ENCODE results near the gene ITIH5.
A peak's percentile ranks its signal among the peaks of the same experiment; 100 is the strongest.

Gene ITIH5

DNA sequence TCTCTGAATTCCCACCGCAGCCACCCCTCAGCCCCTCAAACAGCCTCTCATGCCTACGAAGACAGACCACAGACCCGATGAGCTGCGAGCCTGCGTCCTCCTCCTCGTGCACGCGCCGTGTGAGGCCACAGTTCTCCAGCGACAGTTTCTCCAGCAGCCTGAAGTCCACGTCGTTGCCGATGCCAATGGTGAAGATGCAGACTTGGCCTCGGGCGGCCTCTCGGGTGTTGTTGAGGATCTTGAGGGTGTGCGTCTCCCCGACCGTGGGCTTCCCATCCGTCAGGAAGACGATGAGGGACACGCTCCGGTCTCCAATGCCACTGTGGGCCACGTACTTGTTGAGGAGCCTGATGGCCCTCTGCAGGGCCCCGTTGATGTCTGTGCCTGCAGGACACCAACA, 87.1 kb downstream of the ITIH5 start:
- no peak for DNase-seq

DNA sequence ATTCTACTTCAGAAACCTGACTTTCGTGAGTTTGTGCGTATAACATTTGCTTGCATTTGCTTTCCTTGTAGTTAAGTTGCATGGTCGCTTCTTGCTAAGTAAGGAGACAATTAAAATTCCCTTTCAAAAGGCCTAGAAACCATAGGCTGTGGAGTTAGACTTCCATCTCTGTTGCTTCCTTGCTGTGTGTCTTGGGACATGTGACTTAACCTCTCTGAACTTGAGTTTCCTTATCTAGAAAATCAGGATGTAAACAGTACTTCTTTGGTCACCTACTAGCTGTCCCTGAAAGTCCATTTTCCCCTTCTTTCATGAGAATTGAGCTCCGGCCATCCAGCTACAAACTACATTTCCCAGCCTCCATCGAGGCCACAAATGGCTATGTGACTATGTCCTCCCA, 89.2 kb downstream of the ITIH5 start:
- no peak for DNase-seq

DNA sequence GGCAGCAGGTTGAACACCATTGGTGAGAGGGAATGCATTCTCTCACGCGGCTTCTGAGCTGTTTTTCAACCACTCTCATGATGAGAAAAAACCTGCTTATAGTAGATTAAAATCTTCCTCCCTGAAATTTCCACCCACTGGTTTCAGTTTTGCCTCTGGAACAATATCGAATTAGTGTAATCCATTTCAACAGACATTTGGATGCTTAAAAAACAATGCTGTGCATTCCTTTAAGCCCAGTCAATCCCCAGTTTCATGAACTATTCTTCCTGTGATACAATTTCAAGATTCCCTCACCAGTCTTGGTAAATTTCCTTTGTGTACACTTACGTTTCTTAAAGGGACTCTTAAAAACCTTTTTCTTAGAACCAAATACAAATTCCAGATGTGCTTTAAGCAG, 89.6 kb downstream of the ITIH5 start:
- no peak for DNase-seq

DNA sequence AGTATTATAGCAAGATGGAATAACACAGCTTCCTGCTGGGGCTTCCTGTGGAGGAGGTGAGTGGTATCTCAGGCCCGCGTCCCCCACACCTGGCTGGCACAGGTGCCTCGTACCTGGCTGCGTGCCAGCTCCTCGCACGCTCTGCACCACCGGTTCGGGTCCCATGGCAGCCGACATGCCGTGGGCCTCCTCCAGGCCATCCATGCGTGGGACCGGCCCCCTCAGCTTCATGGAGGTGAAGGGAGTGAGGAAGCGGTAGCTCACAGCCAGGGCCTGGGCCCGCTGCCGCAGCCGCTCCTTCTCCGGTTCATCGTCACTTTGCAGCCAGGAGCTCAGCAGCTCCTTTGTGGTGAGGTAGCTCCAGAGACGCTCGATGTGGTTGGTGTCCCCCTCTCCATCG, 90.4 kb downstream of the ITIH5 start:
- DNase-seq, result no peak

DNA sequence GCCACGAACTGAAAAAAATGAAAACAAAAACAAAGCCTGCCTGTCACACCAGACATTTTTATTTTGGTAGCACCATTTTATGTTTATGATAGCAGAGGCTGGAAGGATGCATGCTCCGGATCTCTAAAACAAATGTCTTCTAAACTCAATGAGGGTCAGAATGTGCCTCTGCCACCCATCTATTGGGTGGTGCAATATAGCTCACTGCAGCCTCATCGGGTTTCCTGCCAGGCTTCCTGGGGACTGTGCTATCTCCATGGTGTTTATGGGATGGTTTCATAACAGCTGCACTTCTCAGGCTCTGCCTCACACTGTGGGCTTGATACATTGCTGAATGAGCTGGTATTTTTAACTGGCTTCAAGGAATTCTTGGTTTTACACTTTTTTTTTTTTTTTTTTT, 94.4 kb downstream of the ITIH5 start:
- DNase-seq, result no peak

DNA sequence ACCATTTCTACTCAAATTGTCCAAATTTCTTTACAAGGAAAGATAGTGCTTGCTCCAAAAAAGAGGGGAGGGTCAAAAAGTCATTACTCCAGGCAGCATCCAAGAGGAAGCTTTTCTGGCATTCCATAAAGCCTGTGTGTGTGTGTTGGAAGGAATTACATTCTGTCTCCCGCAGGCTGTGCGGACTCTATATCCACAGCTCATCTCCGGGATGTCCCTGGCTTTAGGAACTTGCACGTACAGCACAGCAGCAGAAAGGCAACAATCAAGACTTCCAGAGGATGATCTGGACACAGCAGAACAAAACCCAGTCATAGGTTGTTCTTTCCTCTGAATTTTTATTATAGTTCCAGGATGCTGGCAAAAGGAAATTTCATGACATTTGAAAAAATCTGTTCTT, 94.8 kb downstream of the ITIH5 start:
- DNase-seq, result no peak

DNA sequence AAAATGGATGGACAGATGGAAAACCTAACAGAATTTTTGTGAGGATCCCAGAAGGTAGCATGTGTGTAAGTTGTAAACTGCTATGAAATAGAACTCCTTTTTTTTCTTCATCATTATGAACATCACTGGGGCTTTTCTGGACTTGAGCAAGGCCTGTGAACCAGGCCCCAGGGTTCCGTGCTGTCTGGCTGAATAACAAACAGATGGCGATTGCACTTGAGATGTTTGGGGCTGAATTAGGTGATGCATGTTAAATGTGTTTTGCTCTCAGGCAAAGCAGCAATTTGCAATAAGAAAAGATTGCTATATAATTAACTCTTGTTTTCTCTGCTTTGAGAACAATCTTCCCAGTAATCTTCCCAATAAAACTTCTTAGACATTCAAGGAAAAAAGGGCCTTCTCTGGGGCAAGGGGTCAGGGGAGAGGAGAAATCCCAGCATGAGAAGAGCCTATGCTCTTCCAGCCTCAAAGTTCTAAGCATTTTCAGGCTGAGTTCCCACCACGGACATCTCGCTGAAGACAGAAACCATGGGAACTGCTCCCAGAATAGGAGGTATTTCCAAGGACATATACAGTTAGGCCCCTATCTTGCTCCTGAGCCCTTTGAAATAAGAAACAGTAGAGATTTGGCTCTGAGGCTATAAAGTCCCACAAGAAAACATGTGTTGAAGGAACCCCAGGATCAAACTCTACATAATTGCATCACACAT, 98.7 kb downstream of the ITIH5 start:
- no peak for DNase-seq

DNA sequence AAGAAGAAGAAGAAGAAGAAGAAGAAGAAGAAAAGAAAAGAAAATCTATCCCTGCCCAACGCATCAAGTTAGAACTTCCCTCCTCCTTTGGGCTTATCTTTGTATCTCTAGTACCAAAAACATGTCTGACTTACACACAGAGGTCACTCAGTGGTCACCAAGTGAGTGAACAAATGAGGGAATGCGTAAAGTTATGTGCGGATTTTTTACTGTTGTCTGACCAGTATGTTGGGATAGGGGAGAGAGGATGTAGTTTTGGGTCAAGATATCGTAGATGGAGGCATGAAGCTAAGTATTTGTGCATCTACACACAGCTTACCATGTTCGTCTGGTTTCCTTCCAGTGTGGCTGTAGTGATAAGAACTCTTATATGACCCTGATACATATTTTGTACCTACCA, 99.9 kb downstream of the ITIH5 start:
- DNase-seq, result no peak

DNA sequence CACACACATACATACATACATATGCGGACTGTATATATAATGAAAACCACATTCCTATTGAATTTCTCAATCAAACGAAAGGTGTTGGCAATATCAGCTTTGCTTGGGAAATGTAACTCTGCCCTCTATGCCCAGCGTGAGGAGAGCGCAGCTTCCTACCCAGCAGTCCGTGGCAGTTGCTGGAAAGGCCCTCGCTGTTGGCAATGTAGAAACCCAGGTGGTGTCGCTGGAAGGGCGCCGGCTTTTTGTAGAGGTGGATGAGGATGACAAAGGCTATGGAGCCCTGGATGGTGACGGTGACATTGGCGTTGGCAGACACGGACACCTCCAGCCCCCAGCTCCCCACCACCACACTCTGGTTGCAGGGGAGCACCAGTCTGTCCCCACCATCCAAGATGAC, 100.9 kb downstream of the ITIH5 start:
- DNase-seq, result no peak

DNA sequence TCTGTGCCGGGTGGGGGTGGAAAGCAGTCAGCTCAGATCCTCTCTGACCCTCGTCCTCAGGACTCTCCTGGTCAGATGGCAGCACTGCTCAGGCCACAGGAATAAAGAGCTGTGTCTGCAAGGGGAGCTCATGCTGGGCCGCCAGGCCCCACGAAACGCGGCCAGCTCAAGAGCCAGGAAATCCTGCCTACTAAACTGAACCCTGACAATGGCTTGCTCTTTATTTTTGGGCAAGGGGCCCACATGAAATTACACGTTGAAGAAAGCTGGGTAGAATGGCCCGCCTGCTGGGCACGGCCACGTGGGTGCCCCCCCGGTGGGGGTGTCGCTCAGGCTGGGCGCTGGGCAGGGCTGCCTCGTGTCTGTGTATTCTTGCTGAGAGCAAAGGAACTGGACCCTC, 103.0 kb downstream of the ITIH5 start:
- DNase-seq, result peak; percentile 73

DNA sequence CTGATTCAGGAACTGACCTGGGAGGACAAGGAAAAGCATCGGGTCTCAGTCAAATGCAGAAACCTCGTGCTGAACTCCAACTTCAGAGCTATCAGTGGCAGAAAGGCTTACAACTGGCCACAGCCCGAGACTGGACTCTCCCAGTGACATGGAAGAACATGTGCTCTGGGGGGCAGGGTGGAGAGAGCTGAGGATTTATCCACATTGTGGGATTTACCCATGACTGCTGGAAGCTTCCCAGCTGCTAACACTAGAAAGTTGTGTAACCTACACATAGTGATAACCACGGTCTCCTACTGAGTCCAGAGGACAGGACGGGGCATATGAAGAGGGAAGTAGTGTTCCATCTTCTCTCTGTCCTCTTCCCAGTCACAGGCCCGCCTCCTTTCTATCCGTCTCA, 103.4 kb downstream of the ITIH5 start:
- DNase-seq, result no peak

DNA sequence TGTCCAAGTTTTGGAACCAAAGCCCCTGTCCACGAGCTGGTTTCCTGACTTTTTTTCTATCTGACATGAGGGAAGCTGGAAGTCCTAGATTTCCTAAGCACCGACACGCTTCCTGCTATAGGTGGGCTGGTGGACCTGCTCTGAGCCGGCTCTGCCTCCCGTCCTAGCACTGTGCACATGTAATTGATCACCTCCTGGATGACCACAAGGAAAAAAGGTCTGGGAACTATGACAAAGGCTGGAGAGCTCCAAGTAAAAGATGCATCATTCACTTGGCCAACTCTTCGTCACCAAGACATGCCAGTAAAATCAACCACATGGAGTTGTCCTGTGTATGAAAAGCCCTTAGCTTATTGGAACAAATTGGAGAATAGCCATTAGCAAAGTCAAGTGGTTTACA, 104.8 kb downstream of the ITIH5 start:
- DNase-seq, result no peak

DNA sequence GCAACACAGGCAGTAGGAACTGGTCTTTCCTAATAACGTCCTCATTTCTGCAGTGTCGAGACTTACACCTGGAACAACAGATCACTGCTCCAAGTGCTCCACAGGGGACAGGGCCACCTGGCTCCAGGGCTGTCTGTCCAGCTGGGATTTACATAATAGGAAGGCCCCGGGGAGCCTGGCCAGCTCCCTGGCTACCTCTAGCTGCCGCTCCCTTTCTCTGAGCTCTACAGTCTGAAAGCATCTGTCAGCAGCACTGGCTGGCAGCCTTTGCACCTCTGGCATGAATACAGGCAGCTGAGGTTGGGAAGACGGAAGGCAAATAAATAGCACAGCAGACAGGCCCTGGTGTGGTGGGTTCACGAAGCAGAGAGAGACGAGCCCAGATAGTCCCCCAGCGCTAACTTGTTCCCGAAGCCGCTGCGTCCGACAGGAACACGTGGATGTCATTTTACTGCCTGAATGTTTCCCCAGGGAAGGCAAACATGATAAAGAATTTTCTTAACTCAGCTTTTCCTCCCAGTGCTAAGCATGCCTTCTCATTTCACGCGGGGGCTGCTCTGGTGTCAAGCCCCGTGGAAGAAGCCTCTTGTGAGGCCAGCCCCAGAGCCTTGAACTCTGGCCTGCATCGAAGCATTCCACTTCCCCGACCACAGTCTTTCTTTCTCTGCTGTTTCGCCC, 105.4 kb downstream of the ITIH5 start:
- peak; percentile 41 for DNase-seq

DNA sequence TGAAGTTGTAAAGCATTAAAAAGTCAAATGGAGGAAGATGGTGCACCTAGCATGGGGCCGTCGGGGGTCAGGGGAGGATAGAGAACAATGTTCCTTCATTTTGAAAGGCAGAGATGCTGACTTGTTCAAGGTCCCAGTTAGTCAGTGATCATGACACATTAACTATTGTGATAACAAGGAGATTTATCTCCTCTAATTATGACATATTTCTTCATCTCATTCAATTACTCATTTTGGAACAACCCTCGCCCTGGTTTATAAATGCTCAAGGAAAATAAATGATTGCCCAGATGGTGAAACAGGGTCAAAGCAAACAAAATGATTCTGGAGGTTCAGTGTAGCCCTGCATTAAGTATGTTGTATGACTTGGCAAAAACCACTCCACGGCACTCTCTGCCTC, 106.2 kb downstream of the ITIH5 start:
- DNase-seq, result no peak

DNA sequence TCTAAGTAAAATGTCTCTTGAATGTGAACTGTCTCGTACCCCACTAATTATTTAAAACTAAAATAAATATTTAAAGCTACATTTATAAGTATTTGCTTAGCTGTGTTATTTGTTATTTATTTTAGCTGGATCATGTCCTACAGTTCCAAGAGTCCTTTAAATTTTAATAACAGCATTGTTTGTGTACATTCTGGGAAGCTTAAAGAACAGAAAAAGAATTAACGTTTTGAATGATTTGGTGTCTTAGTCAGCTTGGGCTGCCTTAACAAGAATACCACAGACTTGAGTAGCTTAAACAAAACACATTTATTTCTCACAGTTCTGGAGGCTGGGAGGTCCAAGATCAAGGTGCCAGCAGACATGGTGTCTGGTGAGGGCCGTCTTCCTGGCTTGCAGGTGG, 107.4 kb downstream of the ITIH5 start:
- DNase-seq, result no peak

DNA sequence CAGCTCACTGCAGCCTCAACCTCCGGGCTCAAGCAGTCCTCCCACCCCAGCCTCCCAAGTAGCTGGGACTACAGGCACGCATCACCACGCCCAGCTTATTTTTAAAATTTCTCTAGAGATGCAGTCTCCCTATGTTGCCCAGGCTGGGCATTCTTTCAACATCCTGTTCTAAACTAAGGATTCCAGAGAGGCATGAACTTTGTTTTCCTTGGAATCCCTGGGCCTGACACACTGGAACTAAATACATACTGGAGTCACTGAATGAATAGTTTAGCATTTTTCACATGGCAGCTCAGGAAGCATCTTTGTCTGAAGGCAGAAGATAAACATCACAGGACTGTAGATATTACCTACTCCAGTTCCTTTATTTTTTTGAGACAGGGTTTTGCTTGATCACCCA, 108.7 kb downstream of the ITIH5 start:
- DNase-seq, result no peak

DNA sequence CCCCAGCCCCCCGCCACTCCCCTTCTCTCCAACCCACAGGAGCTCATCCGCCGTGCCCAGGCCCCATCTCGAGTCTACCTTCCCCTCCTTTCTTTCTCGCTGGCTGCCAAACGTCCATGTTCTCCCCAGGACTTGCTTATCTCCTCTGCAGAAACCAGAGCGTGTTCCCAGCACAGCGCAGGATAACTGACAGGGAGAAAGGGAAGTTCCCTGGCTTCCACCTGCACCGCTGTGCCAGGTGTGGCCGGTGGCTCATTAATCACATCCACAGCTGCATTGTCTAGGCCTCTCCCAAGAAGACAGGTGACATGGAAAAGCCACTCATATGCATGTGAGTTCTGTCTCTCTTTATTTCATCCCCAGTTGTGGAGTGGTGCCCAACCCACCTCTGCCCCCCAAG, 113.2 kb downstream of the ITIH5 start:
- no peak for DNase-seq

DNA sequence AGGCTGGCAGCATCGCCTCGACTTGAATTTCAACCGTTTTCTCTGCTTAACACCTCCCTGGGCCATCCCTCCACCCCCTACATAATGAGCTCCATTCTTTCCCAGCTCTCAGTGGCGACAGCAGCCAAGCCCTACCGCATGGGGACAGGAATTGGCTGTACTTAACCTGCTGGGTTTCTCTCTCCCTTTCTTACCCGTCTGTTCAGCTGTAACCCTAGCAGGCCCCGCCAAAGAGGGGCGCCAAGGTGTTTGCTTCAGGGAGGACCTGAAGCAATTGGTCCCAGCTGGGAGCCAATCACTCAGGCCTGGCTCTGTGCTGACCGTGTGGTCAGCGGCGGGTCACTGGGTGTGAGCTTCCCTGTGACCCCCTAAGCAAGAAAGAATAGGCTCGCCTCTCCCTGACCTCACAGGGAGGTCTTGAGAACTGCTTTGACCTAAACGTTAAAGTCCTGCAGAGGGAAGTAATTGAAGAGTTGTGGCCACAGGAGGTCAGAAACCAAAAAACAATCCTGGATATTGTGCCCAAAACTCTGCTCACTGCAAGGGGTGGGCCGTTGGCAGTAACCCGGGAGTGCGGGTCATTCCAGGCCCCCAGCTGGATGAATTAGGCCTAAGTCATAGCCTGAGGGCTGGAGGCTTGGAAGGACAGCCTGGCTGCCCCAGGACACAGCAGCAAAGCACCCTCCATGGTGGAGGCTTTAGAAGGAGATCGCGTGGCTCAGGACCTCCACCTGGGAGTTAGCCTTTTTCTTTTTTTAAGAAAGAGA, 114.6 kb downstream of the ITIH5 start:
- DNase-seq, result peak; percentile 42

DNA sequence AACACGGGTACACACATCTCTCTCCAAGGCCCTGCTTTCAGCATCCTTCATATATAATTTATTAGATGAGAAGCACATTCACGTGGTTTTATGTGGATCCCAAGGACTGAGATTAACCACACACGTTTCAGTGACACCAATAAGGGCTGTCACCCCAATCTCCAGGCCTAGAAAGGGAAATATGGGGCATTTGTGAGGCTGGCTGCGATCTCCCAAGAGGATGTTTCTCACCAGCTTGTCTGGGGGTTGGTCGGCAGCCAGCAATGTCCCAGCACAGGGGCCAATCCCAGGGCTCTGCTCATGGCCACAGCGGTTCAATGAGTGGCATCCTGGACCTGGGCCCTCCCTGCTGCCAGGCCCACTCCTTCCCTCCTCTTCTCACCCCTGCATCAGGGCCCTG, 115.5 kb downstream of the ITIH5 start:
- peak; percentile 40 for DNase-seq

DNA sequence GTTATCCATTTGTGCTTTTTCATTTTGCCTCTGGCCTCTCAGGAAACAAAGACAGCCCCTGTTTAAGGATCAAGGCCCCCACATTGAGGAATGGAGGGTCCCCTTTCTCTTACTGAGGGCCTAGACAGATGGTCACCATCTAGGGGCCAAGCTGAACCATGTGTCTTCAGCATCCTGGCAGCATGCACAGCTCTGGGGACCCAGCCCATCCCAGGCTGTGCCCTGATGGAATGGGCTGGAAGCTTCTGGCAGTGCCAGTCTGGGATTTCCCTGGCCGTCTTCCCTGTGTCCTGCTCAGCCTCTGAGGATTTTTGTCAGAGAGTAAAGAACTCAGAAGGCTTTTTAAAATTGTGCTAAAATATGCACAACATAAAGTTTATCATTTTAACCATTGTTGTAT, 116.8 kb downstream of the ITIH5 start:
- peak; percentile 25 for DNase-seq

DNA sequence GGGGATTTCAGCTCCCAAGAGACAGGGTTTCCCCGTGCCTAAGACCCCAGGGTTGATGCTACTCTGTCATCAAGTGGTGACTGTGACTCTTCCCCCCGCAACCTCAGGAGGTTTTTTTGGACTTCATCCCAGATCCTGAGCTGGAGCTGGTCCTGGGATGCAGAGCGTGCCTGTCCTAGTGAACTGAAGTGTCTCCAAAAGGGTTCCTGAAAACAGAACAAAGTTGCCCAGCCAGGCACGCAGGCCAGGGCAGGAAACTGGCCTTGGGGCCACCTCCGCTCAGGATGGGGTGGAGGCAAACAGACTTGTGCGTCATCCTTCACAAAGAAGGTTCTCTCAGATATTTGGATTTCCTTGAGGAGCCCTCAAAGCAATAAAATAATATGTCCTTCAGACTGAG, 118.9 kb downstream of the ITIH5 start:
- DNase-seq, result no peak

DNA sequence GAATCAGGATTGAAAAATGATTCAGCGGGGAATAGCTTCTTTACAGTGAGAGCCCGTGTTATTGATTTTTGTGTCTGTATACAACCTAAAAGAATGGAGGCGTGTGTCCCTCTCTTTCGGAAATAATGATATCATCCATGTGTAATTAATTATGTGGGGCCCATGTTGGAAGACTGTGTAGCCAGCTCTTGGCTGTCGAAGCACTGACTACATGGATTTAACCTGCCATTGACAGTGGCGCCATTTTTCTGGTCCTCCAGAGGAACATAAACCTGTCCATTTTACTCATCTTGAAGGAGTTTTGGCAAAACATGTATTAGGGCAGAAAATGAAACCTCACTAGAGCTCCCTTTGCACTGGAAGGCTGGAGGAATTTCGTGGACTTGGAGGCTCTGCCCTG, 119.6 kb downstream of the ITIH5 start:
- DNase-seq, result no peak

DNA sequence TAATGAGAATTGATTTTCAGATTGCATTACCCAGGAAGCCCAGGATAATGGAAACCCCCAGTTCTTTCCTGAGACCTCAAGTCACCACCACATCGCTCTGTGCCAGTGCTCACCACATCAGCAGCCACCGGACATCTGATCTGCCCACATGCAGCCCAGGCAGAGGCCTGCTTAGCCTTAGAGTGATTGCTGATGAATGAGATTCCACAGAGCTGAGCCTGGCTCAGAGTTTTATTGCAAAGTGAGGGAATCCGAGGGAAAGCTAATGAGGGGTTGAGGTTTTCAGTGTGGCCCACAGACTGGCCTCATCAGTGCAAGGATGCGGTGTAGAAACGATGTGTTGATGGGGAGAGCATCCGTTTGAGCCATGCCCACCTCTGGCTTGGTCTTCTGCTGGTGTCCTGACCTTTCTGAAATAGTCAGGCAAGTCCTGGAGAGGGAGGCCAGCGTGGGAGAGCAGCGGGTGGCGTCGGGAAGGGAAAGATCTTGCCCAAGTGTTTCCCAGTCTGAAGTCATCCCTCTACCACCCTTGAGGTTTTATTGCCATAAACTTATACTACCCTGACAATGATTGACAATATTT, 120.3 kb downstream of the ITIH5 start:
- DNase-seq, result no peak

DNA sequence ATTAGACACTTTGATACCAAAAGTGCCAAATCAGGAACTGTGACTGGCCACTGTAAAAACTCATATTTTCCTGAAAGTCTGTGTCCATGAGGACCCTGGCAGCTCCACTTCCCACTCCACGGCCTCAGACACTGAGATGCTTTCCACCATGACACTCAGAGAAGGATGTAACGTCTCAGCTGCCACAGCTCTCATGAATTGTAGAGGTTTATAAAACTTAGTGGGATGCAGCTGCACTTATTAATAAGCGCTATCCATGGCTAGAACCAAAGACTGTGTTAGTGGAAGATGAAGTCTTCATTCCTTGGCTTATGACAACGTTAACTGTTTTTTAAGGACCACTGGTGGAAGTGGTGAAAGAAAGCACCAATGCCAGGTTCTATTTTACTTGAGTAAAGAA, 121.0 kb downstream of the ITIH5 start:
- no peak for DNase-seq

Measured in midbrain (tissue), 1 donor.